Thoracic aorta (tissue), 2 donors: Measurements from ENCODE around the gene SEC11A. TPM values are rescaled to one million over a fixed set of nuclear protein-coding genes. Genes with fewer than 3 reads are reported as not detected.
A peak's percentile ranks its signal among the peaks of the same experiment; 100 is the strongest.

ENCODE experiments used
- ATAC-seq: fragments of 150-250 bp; one replicate; pipeline ENCODE4 v1.8.0; 2017; ENCODE audit warnings: low read depth; ENCODE audit not compliant: insufficient number of reproducible peaks, low FRiP score
- DNase-seq: peaks from one replicate; pipeline ENCODE4 v3.0.0-alpha.2; 2020; ENCODE audit warnings: low spot score
- H3K27ac ChIP-seq, 2 donors: fragments of 200-600 bp; sonication (generic); 1 replicate in 1 of 2; 2 replicates in 1 of 2; pipeline ENCODE4 v1.5.1; 2016; ENCODE audit warnings: mild to moderate bottlenecking in 2 of 2, moderate library complexity in 2 of 2
- H3K27me3 ChIP-seq: fragments of 200-600 bp; sonication (generic); replicated peaks from 2 replicates; pipeline ENCODE4 v1.6.0; 2016; ENCODE audit warnings: mild to moderate bottlenecking; ENCODE audit not compliant: insufficient read depth
- H3K36me3 ChIP-seq: fragments of 200-600 bp; sonication (generic); one replicate; pipeline ENCODE4 v1.5.1; 2016
- H3K4me1 ChIP-seq, 2 donors: fragments of 200-600 bp; sonication (generic); 1 replicate in 1 of 2; 2 replicates in 1 of 2; pipeline versions ENCODE4 v1.5.1 to v1.6.0; 2016; ENCODE audit warnings: low read depth in 2 of 2, mild to moderate bottlenecking in 1 of 2; ENCODE audit not compliant: control insufficient read depth in 1 of 2
- H3K4me3 ChIP-seq: fragments of 200-600 bp; sonication (generic); 2 replicates; pipeline ENCODE4 v1.5.1; 2016; ENCODE audit warnings: mild to moderate bottlenecking
- H3K9me3 ChIP-seq: fragments of 200-600 bp; sonication (generic); 2 replicates; pipeline ENCODE4 v1.5.1; 2016
- total RNA-seq, 2 donors: library from RNA; depleted of rRNA; stranded (reverse); fragments of >200 nt; gene quantifications; one replicate each; pipeline versions ENCODE4 v1.1.0 to v1.2.3, GENCODE V29; 2016
- TF ChIP-seq, protein P1 (sequence below): fragments of 200-600 bp; sonication (generic); IDR thresholded peaks from one replicate; pipeline ENCODE4 v1.5.1; 2019; ENCODE audit warnings: antibody characterized with exemption

Gene SEC11A
- total RNA-seq, 2 donors from 2014 or later, result 97.1 to 122 TPM

DNA sequence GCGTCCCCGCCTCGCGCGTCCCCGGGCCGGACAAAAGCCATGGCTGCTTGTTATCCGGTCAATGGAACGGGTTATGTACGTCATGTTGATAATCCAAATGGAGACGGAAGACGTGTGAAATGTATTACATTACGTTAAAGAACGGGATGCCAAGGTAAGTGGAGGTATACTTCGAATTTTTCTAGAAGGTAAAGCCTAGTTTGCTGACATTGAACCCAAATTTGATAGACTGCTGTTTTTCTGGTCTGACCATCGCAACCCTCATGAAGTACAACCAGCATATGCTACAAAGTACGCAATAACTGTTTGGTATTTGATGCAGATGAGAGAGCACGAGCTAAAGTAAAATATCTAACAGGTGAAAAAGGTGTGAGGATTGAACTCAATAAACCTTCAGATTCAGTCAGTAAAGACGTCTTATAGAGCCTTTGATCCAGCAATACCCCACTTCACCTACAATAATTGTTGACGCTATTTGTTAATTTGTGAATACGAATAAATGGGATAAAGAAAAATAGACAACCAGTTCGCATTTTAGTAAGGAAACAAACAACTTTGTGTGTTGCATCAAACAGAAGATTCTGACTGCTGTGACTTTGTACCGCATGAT, 81.6 kb downstream of the SEC11A start:
- DNase-seq (no peak), ATAC-seq (no peak)
- H3K9me3 ChIP-seq, result no peaks in the 10 kb centered on the region
- TF ChIP-seq, protein P1, sequence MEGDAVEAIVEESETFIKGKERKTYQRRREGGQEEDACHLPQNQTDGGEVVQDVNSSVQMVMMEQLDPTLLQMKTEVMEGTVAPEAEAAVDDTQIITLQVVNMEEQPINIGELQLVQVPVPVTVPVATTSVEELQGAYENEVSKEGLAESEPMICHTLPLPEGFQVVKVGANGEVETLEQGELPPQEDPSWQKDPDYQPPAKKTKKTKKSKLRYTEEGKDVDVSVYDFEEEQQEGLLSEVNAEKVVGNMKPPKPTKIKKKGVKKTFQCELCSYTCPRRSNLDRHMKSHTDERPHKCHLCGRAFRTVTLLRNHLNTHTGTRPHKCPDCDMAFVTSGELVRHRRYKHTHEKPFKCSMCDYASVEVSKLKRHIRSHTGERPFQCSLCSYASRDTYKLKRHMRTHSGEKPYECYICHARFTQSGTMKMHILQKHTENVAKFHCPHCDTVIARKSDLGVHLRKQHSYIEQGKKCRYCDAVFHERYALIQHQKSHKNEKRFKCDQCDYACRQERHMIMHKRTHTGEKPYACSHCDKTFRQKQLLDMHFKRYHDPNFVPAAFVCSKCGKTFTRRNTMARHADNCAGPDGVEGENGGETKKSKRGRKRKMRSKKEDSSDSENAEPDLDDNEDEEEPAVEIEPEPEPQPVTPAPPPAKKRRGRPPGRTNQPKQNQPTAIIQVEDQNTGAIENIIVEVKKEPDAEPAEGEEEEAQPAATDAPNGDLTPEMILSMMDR, result no peak
- H3K36me3 ChIP-seq, result no peaks in the 10 kb centered on the region
- H3K4me3 ChIP-seq, result peak overlapping the region; percentile 73
- H3K4me1 ChIP-seq, result peaks cover 19 to 65% of the 10 kb centered on the region in 2 donors
- peak overlapping the region; percentile 78 to 82 for H3K27ac ChIP-seq
- H3K27me3 ChIP-seq, result no peaks in the 10 kb centered on the region

DNA sequence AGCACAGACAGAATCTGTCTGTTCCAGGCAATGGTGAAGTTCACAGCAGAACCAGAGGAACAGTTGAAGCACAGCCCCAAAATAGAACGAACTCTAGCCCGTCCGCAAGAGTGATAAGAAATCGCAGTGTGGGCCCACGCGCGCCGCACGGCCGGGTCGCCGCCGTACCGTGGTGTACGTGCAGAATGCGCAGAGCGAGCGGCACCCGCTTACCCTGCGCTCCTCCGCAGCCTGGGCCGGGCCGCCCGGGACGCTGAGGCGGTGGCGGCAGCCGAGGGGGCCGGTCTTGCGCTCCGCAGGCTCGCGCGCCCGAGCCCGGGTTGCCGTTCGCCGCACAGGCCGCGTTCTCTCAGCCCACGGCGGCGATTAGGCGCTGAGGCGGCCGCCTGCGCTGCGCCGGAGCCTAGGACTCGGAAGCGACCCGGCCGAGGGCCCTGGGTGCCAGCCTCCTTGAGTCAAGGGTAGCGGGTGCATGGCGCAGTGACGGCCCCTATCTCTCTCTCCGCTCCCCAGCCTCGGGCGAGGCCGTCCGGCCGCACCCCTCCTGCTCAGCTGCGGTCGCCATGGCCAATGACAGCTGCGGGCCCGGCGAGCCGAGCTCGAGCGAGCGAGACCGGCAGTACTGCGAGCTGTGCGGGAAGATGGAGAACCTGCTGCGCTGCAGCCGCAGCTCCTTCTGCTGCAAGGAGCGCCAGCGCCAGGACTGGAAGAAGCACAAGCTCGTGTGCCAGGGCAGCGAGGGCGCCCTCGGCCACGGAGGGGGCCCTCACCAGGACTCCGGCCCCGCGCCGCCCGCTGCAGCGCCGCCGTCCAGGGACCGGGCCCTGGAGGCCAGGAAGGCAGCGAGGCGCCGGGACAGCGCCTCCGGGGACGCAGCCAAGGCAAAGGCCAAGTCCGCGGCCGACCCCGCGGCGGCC, 82.4 kb downstream of the SEC11A start:
- Histone ChIP-seq H3K4me1 (peaks cover 19 to 62% of the 10 kb centered on the region in 2 donors), H3K4me3 (peak overlapping the region; percentile 73)

DNA sequence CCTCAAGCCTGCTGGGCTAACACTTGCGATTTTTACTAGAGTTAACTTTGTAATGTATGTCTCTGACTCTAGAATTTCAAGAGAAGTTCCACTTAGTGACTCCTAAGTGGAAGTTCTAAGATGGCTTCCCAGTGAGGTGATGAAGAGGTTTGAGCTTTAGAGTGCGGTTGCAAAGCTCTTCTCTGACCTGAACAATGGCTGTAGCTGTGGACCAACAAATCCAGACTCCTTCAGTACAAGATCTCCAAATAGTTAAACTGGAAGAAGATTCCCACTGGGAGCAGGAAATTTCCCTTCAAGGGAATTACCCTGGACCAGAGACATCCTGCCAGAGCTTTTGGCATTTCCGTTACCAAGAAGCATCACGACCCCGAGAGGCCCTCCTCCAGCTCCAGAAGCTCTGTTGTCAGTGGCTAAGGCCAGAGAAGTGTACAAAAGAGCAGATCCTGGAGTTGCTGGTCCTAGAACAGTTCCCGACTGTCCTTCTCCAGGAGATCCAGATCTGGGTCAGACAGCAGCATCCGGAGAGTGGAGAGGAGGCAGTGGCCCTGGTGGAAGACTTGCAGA, 84.2 kb downstream of the SEC11A start:
- DNase-seq (no peak), ATAC-seq (no peak)
- Histone ChIP-seq H3K27ac (peak overlapping the region; percentile 78 to 82), H3K9me3 (no peaks in the 10 kb centered on the region), H3K27me3 (no peaks in the 10 kb centered on the region), H3K36me3 (no peaks in the 10 kb centered on the region), H3K4me3 (peak overlapping the region; percentile 73), H3K4me1 (peaks cover 19 to 50% of the 10 kb centered on the region in 2 donors)
- TF ChIP-seq, protein P1, result no peak

More for the DNA sequence above, 82.4 kb downstream of the SEC11A start:
- Histone ChIP-seq H3K27me3 (no peaks in the 10 kb centered on the region), H3K27ac (peak overlapping the region; percentile 78 to 82), H3K9me3 (no peaks in the 10 kb centered on the region), H3K36me3 (no peaks in the 10 kb centered on the region)
- no peak for DNase-seq
- TF ChIP-seq, protein P1, result no peak
- peak; percentile 18 for ATAC-seq

DNA sequence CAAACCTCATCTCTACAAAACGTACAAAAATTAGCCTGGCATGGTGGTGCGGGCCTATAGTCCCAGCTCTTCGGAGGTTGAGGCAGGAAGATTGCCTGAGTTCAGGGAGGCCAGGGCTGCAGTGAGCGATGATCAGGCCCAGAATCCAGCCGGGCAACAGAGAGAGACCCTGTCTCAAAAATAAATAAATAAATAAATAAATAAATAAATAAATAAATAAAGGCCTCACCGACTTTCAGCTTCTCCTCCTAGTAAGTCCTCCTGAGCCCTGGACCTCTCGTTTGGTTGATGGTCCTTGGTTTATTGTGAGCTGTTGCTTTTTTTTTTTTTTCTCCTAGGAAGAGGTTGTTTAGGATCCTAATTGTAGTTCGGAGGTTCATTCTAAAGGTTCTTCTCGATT, 86.9 kb downstream of the SEC11A start:
- no peak overlapping the region for H3K4me3 ChIP-seq
- DNase-seq (no peak), ATAC-seq (no peak)
- TF ChIP-seq, protein P1, result no peak
- H3K27me3 ChIP-seq, result no peaks in the 10 kb centered on the region
- H3K4me1 ChIP-seq, result peaks cover 16 to 26% of the 10 kb centered on the region in 2 donors
- no peaks in the 10 kb centered on the region for H3K9me3 ChIP-seq
- no peak overlapping the region for H3K27ac ChIP-seq
- H3K36me3 ChIP-seq, result no peaks in the 10 kb centered on the region

DNA sequence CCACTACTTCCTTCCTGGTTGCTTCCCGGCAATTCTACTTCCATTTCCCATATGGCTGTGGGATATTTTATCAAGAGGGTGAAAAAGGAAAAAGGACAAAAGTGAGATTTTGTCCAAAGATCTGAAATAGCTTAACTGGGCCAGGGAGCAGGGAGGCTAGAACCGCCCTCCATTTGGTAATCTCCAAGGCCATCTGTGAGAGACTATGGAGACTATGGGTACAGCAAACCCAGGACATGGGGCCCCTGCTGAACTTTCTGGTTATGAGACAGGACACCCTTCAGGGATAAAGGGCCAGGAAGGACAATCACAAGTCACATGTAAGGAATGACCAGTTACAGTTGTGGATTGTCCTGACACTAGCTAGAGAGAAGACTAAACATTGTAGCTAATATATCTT, 90.8 kb downstream of the SEC11A start:
- no peak overlapping the region for H3K4me3 ChIP-seq
- DNase-seq (no peak), ATAC-seq (no peak)
- TF ChIP-seq, protein P1, result no peak
- no peak overlapping the region for H3K27ac ChIP-seq
- H3K9me3 ChIP-seq, result peaks cover 17% of the 10 kb centered on the region
- peaks cover 0 to 3% of the 10 kb centered on the region in 2 donors for H3K4me1 ChIP-seq
- no peaks in the 10 kb centered on the region for H3K27me3 ChIP-seq
- H3K36me3 ChIP-seq, result peaks cover 10% of the 10 kb centered on the region
